Aorta (tissue), 5 donors: ENCODE measurements around the gene ANKLE1. TPM values are rescaled to one million over a fixed set of nuclear protein-coding genes. Genes with fewer than 3 reads are reported as not detected.

ENCODE experiments used
- ATAC-seq: fragments of 200-7000 bp; cut with Tn5 transposase; one replicate; pipeline ENCODE4 v1.9.1; 2022; ENCODE audit warnings: moderate library complexity; ENCODE audit not compliant: low FRiP score
- DNase-seq, 2 donors: peaks; one replicate each; pipeline ENCODE4 v3.0.0-alpha.2; 2020
- H3K27ac ChIP-seq, 2 donors: one replicate each; pipeline ENCODE4 v1.5.1; 2013; ENCODE audit warnings: low read length in 2 of 2, mild to moderate bottlenecking in 2 of 2, moderate library complexity in 2 of 2, control low read depth in 1 of 2, inconsistent platforms in 1 of 2, low read depth in 1 of 2
- H3K27me3 ChIP-seq, 2 donors: one replicate each; pipeline ENCODE4 v1.6.1; 2013; ENCODE audit warnings: control low read depth in 1 of 2, low read length in 1 of 2, mild to moderate bottlenecking in 1 of 2, moderate library complexity in 1 of 2; ENCODE audit not compliant: insufficient read depth in 2 of 2, control insufficient read depth in 1 of 2
- H3K36me3 ChIP-seq, 2 donors: one replicate each; pipeline ENCODE4 v1.6.1; 2013; ENCODE audit warnings: control low read depth in 1 of 2, low read length in 1 of 2, mild to moderate bottlenecking in 1 of 2; ENCODE audit not compliant: insufficient read depth in 2 of 2, control insufficient read depth in 1 of 2
- H3K4me1 ChIP-seq, 2 donors: one replicate each; pipeline ENCODE4 v1.6.1; 2013; ENCODE audit warnings: low read length in 2 of 2, control low read depth in 1 of 2, mild to moderate bottlenecking in 1 of 2, moderate library complexity in 1 of 2; ENCODE audit not compliant: insufficient read depth in 2 of 2, control insufficient read depth in 1 of 2
- H3K4me3 ChIP-seq, 2 donors: one replicate each; pipeline ENCODE4 v1.5.1; 2013; ENCODE audit warnings: low read length in 2 of 2, control low read depth in 1 of 2, mild to moderate bottlenecking in 1 of 2
- H3K9me3 ChIP-seq: one replicate; pipeline ENCODE4 v1.6.1; 2013; ENCODE audit warnings: mild to moderate bottlenecking, low read length; ENCODE audit not compliant: control insufficient read depth
- WGBS, 2 donors: extraction: QIAGEN DNeasy Blood & Tissue Kit; methylation state at CpG; one replicate each; pipeline ENCODE4 v1.1.7; 2013; 5-methylcytosine and 5-hydroxymethylcytosine counted together
- intact Hi-C, 2 donors: fragments of 100-400 bp; cut with DNase I; formaldehyde crosslinking; loops; one replicate each; pipeline versions ENCODE4 v1.14.2 to v1.15.0; 2022
- polyA plus RNA-seq, 2 donors: library from polyadenylated mRNA; stranded (reverse); fragments of 200-250 nt; gene quantifications; one replicate each; pipeline ENCODE4 v1.2.3, GENCODE V29; 2013
- total RNA-seq, 2 donors: library from RNA; stranded (reverse); fragmentation: NEBNext Ultra II Directional; extraction: Animal tissue kit (Norgen Biotek cat#: 25700); gene quantifications; one replicate each; pipeline ENCODE4 v1.2.1, GENCODE V29; 2021
- donor health status: healthy with polysubstance abuse.
- donor health status: Bipolar disorder and iron deficiency.
- donor health status: DM: no; HTN: no; CAD: no.
- donor health status: DM: no; HTN: no; CAD: no.
- donor health status: DM: yes; HTN: yes; CAD: no.

Gene ANKLE1
- total and polyA plus RNA-seq, 4 donors, result 0.71 to 1.0 (median 0.95) TPM; not detected in 1

- H3K9me3 ChIP-seq, result no peaks in the 10 kb centered on the region
- no peak overlapping the region for H3K27ac ChIP-seq
- intact Hi-C loops, result no loop called here
- H3K4me3 ChIP-seq, result no peak overlapping the region
- peaks cover 0 to 3% of the 10 kb centered on the region in 2 donors for H3K4me1 ChIP-seq
- H3K27me3 ChIP-seq, result no peaks in the 10 kb centered on the region
- ATAC-seq (no peak), DNase-seq (no peak)
- no peaks in the 10 kb centered on the region for H3K36me3 ChIP-seq
- WGBS, 2 donors, result 91% methylated on average over 13 of the region's 13 CpGs
Measured at GRCh38 chr19:17237747-17238706, 43.7 kb upstream of the ANKLE1 start.

GRCh38 chr19:17240062-17240752 lies 41.5 kb upstream of the ANKLE1 start:
- no peak overlapping the region for H3K4me3 ChIP-seq
- H3K27me3 ChIP-seq, result no peaks in the 10 kb centered on the region
- 68 to 72% methylated on average over 24 of the region's 24 CpGs for WGBS, 2 donors
- H3K9me3 ChIP-seq, result no peaks in the 10 kb centered on the region
- H3K27ac ChIP-seq, result no peak overlapping the region
- DNase-seq (no peak), ATAC-seq (no peak)
- H3K4me1 ChIP-seq, result no peaks in the 10 kb centered on the region
- no peaks in the 10 kb centered on the region for H3K36me3 ChIP-seq
- intact Hi-C loops, result no loop called here

- Histone ChIP-seq H3K9me3 (no peaks in the 10 kb centered on the region), H3K4me1 (no peaks in the 10 kb centered on the region), H3K27ac (peak overlapping the region in 1 of 2 donors; percentile 29), H3K27me3 (no peaks in the 10 kb centered on the region), H3K4me3 (no peak overlapping the region), H3K36me3 (no peaks in the 10 kb centered on the region)
- WGBS, 2 donors, result 93 to 97% methylated on average over 6 of the region's 6 CpGs
- no peak for DNase-seq
- no peak for ATAC-seq
- intact Hi-C loops, result no loop called here
Measured at GRCh38 chr19:17240826-17241399, 40.8 kb upstream of the ANKLE1 start.

GRCh38 chr19:17242431-17243208 lies 39.1 kb upstream of the ANKLE1 start:
- H3K9me3 ChIP-seq, result no peaks in the 10 kb centered on the region
- DNase-seq, result no peak
- no peaks in the 10 kb centered on the region for H3K4me1 ChIP-seq
- no peak for ATAC-seq
- intact Hi-C loops, result no loop called here
- WGBS, 2 donors, result 62 to 63% methylated on average over 8 of the region's 8 CpGs
- peak overlapping the region in 1 of 2 donors; percentile 14 for H3K27ac ChIP-seq
- no peak overlapping the region for H3K4me3 ChIP-seq
- no peaks in the 10 kb centered on the region for H3K36me3 ChIP-seq
- H3K27me3 ChIP-seq, result no peaks in the 10 kb centered on the region

- Histone ChIP-seq H3K9me3 (no peaks in the 10 kb centered on the region), H3K4me3 (peak overlapping the region; percentile 76 to 86), H3K27me3 (no peaks in the 10 kb centered on the region), H3K27ac (peak overlapping the region in 1 of 2 donors; percentile 0), H3K36me3 (no peaks in the 10 kb centered on the region), H3K4me1 (no peaks in the 10 kb centered on the region)
- 20 to 23% methylated on average over 8 of the region's 8 CpGs for WGBS, 2 donors
- DNase-seq (no peak), ATAC-seq (no peak)
- intact Hi-C loops, result no loop called here
Measured at GRCh38 chr19:17243211-17243829, 38.4 kb upstream of the ANKLE1 start.

- intact Hi-C loops, result no loop called here
- Histone ChIP-seq H3K9me3 (no peaks in the 10 kb centered on the region), H3K27me3 (no peaks in the 10 kb centered on the region), H3K36me3 (no peaks in the 10 kb centered on the region), H3K4me1 (no peaks in the 10 kb centered on the region), H3K4me3 (peak overlapping the region; percentile 76 to 86), H3K27ac (peak overlapping the region in 1 of 2 donors; percentile 0)
- 1 to 4% methylated on average over 52 of the region's 52 CpGs for WGBS, 2 donors
- DNase-seq (peak; percentile 78 to 88), ATAC-seq (peak; percentile 30)
Measured at GRCh38 chr19:17243830-17244617, 37.7 kb upstream of the ANKLE1 start.

- Histone ChIP-seq H3K27ac (peak overlapping the region in 1 of 2 donors; percentile 11), H3K27me3 (no peaks in the 10 kb centered on the region), H3K4me1 (no peaks in the 10 kb centered on the region), H3K9me3 (no peaks in the 10 kb centered on the region), H3K4me3 (peak overlapping the region; percentile 76 to 86), H3K36me3 (no peaks in the 10 kb centered on the region)
- DNase-seq (peak in 1 of 2 donors; percentile 64), ATAC-seq (no peak)
- WGBS, 2 donors, result 1% methylated on average over 66 to 100 of the region's 100 CpGs
- intact Hi-C loops, result no loop called here
Measured at GRCh38 chr19:17244618-17245534, 36.8 kb upstream of the ANKLE1 start.
